ENCODE data around the gene ARHGEF3.

Gene ARHGEF3

GRCh38 chr3:56802378-56802745 lies 613 bp upstream of the ARHGEF3 start:
- no peak for DNase-seq (ENCODE audit: low read depth)
- TF ChIP-seq CTCF (IDR thresholded peaks at IDR 0.05; ENCODE audit: low read length, missing control alignments): no peak
- H3K4me3 ChIP-seq (replicated peaks; ENCODE audit: low read depth, low read length): peak overlapping the region; percentile 84

GRCh38 chr3:56800832-56801661 lies 702 bp downstream of the ARHGEF3 start:
- no peak for TF ChIP-seq CTCF (IDR thresholded peaks at IDR 0.05; ENCODE audit: low read length, missing control alignments)
- no peak for DNase-seq (ENCODE audit: low read depth)
- peak overlapping the region; percentile 84 for H3K4me3 ChIP-seq (replicated peaks; ENCODE audit: low read depth, low read length)

- H3K4me3 ChIP-seq (replicated peaks; ENCODE audit: low read depth, low read length): peak overlapping the region; percentile 84
- DNase-seq (ENCODE audit: low read depth): no peak
- no peak for TF ChIP-seq CTCF (IDR thresholded peaks at IDR 0.05; ENCODE audit: low read length, missing control alignments)
Observed at GRCh38 chr3:56800130-56800831, 1.5 kb downstream of the ARHGEF3 start.

- DNase-seq (ENCODE audit: low read depth): peak; percentile 83
- peak overlapping the region; percentile 84 for H3K4me3 ChIP-seq (replicated peaks; ENCODE audit: low read depth, low read length)
- TF ChIP-seq CTCF (IDR thresholded peaks at IDR 0.05; ENCODE audit: low read length, missing control alignments): peak; percentile 53
Observed at GRCh38 chr3:56799251-56799882, 2.4 kb downstream of the ARHGEF3 start.

GRCh38 chr3:56796996-56797395 lies 4.8 kb downstream of the ARHGEF3 start:
- no peak for DNase-seq (ENCODE audit: low read depth)
- no peak overlapping the region for H3K4me3 ChIP-seq (replicated peaks; ENCODE audit: low read depth, low read length)
- TF ChIP-seq CTCF (IDR thresholded peaks at IDR 0.05; ENCODE audit: low read length, missing control alignments): no peak

- TF ChIP-seq CTCF (IDR thresholded peaks at IDR 0.05; ENCODE audit: low read length, missing control alignments): no peak
- DNase-seq (ENCODE audit: low read depth): peak; percentile 89
- H3K4me3 ChIP-seq (replicated peaks; ENCODE audit: low read depth, low read length): no peak overlapping the region
Observed at GRCh38 chr3:56796202-56796601, 5.5 kb downstream of the ARHGEF3 start.
